Fibroblast of skin of left quadriceps (primary cell): ENCODE data around the gene MIEF2.

Source experiments
- DNase-seq, 2 experiments: peaks; one replicate each; pipeline ENCODE4 v3.0.0-alpha.2; 2013; ENCODE audit warnings: low read depth in 2 of 2

MIEF2 gene

GRCh38 chr17:18256776-18257175 lies 3.7 kb upstream of the MIEF2 start:
- DNase-seq = no peak

- DNase-seq = no peak
Observed at GRCh38 chr17:18257268-18257981, 3.0 kb upstream of the MIEF2 start.

DNA sequence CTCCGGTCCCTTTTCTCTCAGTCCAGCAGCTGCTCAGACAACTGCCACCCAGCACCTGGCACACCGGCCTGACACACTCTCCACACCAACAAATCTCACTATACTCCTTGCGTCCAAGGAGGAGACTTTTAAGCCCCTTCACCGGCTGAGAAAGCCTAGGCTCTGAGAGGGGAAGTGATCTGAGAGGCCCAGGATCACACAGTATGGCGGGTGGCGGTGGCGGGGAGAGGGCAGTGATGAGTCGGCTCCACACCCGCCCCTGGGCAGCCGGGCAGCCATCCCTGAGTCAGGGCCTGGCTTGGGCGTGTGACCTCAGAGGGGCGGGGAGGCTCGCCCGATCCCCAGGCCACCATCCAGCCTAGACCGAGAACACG lies 2.5 kb upstream of the MIEF2 start:
- DNase-seq = no peak

GRCh38 chr17:18258356-18259038 lies 2.0 kb upstream of the MIEF2 start, which contains the start of gene FLII:
TSS of gene FLII (minus strand) at chr17:18258738. CDS start at chr17:18258690, 48 bp downstream.
- no peak for DNase-seq

- DNase-seq = no peak
Observed at GRCh38 chr17:18259621-18260331, 686 bp upstream of the MIEF2 start.

GRCh38 chr17:18261146-18261515 lies 669 bp downstream of the MIEF2 start:
- no peak for DNase-seq

DNA sequence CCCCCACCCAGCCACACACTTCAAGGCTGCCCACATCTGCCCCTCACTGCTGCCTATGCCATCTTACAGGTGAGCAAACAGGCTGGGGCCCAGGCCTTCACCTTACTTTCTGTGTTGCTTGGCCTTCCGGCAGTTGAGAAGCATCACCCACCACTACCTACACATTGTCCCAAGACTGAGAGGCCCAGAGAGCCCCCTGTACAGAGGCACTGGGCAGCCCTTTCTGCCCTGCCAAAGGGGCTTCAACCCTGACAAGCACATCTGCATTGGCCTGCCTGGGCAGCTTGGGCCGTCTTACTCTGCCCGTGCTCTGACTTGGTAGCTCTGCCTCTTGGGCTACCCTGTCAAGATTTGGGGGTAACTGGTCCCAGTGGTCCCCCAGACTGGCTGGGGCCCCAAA lies 1.2 kb downstream of the MIEF2 start:
- no peak for DNase-seq

DNA sequence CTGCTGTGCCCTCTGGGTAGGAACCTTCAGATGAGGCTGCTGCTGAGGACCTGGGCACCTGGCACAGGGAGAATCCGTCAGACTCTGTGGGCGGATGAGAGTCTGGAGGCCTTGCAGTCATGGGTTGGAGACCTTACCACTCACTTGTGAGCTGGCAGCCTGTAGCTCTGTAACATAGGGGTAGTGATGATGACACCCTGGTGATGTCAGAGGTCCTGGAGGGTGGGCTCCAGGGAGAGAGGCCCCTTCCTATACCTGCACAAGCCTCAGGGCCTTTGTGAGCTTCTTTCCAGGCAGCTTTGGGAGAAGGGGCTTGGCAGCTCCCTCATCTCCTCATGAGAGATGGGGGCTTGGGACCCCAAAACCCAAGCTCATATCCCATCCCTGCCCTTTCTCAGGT lies 1.6 kb downstream of the MIEF2 start:
- DNase-seq = no peak

- DNase-seq = no peak
Observed at GRCh38 chr17:18262641-18263040, 2.2 kb downstream of the MIEF2 start.

DNA sequence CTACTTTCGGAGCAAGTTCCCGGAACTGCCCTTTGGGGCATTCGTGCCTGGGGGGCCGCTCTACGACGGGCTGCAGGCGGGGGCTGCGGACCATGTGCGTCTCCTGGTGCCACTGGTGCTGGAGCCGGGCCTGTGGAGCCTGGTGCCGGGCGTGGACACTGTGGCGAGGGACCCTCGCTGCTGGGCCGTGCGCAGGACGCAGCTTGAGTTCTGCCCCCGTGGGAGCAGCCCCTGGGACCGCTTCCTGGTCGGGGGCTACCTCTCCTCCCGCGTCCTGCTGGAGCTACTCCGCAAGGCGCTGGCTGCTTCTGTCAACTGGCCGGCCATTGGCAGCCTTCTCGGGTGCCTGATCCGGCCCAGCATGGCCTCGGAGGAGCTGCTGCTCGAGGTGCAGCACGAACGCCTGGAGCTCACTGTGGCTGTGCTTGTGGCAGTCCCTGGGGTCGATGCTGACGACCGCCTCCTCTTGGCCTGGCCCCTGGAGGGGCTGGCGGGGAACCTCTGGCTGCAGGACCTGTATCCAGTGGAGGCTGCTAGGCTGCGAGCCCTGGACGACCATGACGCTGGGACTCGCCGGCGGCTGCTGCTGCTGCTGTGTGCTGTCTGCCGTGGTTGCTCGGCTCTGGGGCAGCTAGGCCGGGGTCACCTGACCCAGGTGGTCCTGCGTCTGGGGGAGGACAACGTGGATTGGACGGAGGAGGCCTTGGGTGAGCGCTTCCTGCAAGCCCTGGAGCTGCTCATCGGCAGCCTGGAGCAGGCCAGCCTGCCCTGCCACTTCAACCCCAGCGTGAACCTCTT lies 3.6 kb downstream of the MIEF2 start:
- DNase-seq = no peak

- DNase-seq = no peak
Observed at GRCh38 chr17:18267366-18267765, 6.9 kb downstream of the MIEF2 start.

DNA sequence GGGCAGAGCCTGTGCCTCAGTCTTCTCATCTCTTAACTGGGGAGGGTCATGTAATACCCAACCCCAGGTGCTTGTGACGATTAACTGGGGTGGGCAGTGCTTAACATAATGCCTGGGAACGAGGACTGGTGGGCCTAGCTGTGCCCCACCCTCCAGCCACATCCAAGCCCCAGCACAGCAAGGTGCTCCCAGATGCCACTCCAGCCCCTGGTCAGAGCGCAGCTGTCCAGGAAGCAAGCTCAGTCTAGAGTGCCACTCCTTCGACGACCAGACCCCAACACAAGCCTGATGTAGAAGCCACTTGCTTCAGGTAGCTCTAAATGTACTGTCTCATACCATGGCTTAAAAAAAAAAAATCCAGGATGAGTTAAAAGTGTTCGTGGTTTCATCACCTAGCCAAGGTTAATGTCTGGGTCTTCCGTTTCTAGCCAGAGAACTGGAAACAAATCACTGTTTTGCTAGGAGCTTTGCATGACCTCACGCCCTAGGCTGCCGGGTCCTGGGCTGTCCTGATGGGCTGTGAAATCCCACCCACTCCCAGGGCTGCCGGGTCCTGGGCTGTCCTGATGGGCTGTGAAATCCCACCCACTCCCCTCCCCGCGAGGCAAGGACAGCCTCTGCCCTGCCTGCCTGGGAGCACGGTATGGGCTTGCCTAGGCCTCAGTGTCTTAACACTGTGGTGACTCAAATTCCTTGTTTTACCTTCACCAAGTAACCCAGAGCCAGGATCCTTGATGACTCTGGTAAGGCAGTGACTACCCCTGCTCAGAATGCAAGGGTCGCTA lies 7.7 kb downstream of the MIEF2 start:
- no peak for DNase-seq

GRCh38 chr17:18270046-18270931 lies 9.8 kb downstream of the MIEF2 start:
- DNase-seq = no peak

DNA sequence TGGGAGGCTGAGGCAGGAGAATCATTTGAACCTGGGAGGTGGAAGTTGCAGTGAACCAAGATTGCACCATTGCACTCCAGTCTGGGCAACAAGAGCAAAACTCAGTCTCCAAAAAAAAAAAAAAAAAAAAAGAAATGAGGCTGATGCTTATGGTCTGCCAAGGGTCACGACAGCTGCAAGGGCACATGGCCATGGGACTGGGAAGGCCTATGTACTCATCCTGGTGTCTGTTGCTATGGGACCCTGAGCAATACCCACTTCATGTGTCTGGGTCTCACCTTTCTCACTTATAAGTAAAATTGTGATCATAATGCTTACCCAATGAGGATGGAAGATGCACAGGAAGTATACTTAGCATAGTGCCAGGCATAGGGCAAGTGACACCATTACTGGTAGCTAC lies 16.6 kb downstream of the MIEF2 start:
- DNase-seq = no peak

GRCh38 chr17:18278867-18279266 lies 18.4 kb downstream of the MIEF2 start:
- DNase-seq = no peak

DNA sequence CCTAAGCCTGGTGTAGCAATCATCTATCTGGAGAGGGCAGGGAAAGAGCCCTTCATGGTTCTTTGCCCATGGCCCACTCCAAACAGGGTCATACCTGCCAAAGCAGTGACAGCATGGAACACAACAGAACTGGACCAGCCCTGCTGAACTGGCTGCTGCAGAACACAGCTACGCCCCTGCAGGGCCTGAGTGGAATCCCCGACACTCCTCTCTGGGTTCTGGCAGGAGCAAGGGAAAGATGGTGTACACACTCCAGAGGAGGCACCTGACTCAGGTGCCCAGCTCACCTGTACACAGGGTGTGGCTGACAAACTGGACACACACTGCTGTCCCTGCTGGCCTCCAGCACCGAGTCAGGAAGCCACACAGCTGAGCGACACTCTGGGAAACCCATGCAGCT lies 19.8 kb downstream of the MIEF2 start:
- no peak for DNase-seq

GRCh38 chr17:18280766-18281371 lies 20.4 kb downstream of the MIEF2 start:
- DNase-seq = no peak

DNA sequence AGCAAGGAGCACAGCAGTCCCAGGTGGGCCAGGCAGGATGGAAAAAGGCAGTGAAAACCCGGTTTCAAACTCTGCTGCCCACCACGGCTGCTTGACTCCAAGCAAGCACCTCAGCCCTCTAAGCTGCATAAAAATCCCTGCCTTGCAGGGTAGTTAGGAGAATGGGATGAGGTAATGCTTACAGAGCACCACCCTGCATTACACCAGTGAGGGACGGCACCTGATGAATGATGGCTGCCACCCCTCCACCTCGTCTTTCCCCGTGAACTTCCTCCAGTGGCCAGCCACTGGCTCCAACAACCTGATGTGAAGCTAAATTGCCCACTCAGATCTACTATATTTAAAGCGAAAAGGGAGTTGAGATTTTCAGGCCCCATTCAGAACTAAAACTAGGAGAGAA lies 21.3 kb downstream of the MIEF2 start:
- no peak for DNase-seq

DNA sequence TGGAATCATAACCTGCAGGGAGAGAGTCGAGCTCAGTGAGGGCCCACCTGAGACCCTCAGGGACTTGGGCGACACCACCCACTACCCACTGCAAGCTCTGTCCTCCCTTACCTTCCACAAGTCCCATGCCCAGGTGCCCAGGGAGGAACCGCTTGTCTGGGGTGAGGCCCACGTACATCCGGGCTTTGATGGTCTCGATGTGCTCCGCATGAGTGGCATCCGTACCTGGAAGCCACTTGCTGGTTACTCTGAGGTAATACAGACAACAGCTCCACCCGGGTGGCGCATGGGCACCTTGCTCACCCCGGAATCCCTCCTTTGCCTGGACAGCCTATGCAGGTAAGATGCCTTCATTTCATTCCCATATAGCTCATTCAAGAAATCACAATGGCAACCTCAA lies 24.8 kb downstream of the MIEF2 start:
- DNase-seq = no peak
